GM19463 (cell line): Measurements from ENCODE around the gene PSKH1.
"Not testable (repeated sequence)": the region's sequence is repeated elsewhere in the genome, so short reads cannot be mapped to it uniquely, and the experiment has no call there.

Source experiments
- ATAC-seq: cut with Tn5 transposase; IDR thresholded peaks from one replicate; pipeline ENCODE4 v1.9.1; 2021; ENCODE audit warnings: mild to moderate bottlenecking, moderate library complexity; ENCODE audit not compliant: unreplicated experiment

Gene PSKH1

DNA sequence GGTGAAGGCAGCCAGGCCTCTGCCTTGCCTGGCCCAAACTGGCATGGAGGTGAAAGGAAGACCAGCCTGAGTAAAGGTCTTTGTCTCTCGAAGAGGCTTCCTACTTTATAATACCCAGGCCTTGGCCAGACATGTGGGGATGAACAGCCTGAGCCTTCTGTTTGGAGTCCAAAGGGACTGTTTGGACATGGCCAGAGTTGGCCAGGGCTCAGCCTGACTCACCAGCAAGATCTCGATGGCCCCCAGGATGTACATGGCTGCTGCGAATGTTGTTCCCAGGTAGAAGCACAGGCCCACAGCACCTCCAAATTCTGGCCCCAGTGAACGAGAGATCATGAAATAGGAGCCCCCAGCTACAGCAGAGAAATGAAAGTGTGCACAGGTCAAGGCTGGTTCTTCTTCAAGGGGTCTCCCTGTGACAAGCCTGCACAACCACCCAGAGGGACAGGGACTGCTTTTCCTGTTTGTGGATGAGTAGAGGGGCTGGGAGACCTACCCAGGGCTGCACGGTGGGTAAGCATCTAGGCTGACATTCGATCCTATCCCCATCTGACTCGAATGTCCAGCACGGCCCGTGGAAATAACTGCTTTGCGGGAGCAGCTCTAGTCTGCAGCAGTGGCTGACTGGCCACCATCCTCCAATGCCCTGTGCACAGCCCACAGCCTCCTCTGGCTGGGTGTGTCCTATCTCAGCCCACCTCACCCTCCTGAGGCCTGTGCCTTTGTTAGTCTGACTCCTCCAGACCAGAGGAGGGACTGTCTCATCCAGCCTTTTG, 61.6 kb downstream of the PSKH1 start:
- no peak for ATAC-seq

DNA sequence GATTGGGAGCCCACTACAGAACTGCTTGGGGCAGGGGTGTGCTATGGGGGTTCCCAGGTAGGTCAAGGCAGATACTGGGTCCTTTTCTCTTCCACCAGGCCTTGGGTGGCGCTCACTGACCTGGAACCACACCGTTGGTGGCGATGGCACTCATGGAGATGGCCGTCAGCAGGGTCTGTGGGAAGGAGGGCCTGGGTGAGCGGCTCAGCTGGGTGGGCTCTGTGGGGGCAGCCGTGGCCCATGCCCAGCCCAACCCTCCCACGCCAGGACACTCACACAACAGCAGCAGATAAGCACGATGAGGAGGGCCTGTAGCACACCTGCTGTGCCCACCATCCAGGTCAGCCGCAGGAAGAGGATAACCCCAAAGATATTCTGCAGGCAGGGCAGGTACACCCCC, 64.6 kb downstream of the PSKH1 start:
- ATAC-seq, result no peak

DNA sequence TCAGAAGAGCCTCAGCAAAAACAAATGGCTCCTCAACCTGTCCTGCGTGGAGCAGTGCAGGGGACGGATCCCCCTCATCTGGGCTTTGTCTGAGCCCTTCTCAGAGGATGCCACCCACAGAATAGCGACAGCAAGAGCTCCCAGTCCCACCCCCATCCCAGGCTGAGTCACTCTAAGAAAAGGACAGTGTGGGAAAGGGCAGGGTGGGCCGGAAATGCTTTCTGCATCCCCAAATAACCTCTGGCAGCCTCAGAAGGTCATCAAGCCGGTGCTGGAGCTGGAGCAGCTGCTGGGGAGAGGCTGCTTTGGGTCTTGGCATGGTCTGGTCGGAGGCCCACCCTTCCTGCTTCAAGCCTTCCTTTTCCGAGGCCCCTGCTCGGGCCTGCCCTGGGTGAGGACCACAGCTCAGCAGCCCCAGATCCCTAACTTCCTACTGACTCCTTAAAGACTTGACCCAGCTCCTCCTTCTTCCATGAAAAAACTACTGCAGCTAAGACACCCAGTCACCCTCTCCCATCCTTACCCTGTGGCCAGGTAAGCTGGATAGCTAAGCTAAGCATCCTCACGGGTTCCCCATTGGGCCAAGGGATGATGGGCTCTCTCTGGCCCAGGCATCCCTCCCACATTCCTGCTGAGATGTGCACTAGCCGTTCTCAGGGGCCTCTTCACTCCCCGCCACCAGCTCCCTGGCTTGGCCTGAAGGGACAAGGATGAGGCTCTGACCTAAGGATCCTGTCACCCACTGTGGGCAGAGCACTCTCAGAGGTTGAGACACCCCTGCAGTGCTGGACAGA, 66.7 kb downstream of the PSKH1 start:
- no peak for ATAC-seq

DNA sequence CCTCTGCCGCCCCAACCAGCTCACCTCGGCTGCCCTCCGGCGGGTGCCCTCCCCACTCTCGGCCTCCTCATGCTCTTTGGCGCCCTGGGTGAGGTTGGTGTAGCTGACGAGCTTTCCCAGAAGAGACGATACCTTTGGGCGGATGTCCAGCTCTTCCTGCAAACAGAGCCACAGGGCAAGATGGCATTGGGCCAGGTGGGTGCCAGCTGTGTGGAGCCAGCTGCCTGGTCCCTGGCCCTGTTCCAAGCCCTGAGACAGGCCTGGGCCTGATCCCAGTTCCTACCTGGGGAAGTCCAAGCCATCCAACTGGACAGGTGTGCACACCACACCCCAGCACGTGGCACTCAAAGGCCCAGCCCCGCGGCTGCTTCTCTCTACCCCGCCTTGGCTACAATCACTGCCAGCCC, 68.5 kb downstream of the PSKH1 start:
- ATAC-seq, result no peak

DNA sequence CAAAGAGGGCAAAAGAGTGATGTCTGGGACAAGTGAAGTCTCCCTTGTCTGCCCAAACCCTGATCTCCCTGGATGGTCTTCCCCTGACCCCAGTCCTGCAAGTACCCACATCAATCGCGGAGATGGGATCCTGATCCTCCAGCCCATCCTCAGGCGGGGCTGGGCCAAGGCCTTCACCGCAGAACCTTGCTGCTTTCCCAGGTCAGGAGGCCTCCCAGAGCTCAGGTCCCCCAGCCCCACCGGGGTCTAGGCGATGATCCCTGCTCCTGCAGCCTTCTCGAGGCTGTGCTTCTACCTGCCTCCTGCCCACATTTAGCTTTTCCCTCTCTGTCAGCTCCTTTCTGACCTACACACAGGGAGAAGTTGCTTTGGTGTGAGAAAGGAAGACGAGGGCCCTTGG, 69.1 kb downstream of the PSKH1 start:
- ATAC-seq, result no peak

DNA sequence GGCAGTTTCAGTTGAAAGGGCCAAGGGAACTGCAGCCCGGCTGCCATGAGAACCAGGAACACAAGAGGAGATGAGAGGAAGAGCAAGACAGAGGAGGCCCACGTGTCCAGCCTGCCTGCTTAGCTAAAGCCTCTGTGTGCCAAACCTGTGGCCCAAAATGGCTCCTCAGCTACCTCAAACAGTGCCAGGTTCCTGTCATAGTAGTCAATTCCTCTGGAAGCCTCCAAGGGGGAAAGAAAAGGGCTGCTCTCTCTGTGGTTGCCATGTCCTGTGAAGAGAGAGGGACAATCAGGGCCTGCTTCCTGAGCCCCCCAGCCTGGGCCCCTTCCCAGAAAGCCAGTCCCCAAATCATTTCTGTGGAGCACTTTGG, 70.2 kb downstream of the PSKH1 start:
- no peak for ATAC-seq

DNA sequence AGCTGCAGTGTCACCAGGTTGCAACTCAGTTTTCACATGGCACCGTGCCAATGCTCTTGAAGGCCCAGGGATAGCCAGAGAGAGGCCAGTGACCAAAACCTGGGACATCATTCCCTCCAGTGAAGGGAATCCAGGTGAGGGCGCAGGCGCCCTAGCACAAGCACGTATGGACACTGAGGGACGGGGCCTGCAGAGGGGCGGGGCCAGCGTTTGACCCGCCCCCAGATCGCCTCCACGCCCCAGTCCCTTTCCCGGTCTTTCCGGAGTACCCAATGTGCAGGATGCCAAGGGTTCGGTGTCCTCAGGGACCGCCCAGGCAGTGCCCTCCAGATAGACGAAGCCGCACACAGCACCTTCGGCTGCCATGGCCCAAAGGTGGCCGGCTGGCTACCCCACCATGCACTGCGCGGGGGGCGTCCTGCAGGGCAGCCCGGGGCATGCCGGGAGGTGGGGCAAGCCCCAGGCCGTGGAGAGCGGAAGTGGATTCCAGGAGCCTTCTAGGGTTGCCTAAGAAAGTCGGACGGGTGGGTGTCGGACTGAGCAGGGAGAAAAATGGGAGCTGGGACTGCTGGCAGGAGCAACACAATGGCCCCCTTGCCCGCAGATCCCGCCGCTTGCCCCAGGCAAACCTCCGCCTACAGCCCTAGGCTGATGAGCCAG, 70.7 kb downstream of the PSKH1 start:
- ATAC-seq, result no peak

DNA sequence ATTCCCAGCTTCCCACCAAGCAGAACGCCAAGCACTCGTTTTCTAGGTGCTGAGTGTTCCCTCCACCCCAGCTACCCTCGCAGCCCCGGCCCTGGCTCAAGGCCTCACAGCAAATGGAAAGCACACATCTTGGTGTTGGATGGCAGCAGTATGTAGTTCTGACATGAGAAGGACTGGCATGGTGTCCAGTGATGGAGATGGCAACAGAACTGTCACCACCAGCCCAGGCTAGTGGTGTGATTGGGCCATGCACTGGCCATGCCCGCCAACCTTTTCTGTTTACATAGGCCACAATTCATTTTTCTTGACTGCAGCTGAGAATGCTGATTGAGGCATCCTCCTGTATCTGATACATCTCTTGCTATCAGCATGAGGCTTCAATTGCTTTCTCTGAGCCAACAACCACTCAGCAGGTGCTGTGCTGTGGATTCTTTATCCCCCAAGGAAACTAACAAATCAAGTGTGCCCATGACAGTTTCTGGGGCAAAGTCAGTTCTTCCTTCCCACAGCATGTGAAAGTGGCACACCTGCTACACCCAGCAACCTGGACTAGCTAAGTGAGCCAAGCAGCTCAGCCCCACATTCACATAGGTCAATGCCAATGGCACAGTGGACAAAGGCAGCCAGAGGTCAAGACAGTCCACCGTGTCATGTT, 71.5 kb downstream of the PSKH1 start:
- no peak for ATAC-seq

DNA sequence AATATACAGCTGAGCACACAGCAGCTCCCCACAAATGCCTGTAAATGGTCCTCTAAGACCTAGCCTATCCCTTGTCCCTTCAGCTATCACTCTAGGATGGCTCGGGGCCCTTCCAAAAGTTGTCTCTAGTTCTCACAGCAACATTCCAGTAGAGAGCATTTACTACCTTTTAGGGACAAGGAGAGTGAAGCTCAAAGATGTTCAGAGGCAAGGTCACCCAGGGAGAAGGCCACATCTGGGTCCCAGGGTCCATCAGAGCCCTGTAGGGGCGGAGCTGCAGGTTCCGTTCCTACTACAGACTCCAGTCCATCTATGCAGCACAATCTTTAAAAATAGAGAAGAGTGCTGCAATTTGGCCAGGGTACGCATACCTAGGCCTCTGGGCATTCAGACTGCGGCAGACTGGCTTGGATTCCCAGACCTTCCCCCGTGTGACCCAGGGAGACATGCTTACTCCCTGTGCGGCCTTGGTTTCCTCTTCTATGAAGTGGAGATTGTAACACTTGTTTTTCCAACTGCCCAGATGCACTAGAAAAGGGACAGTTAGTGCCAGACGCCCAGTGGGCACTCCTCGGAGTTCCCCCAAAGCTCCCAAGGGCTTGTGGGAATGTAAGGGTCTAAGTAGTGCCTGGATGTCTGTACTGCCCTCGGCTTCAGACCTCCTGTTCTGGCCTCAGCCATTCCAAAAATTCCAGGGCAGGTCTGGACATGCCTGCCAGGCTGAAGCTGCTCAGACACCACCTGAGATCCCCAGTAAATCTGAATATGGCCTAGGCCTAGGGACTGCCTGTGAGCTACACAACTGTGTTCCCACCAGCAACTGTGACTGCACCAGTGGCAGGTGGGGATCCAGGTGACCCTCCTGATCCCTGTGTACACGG, 72.9 kb downstream of the PSKH1 start:
- ATAC-seq, result no peak

DNA sequence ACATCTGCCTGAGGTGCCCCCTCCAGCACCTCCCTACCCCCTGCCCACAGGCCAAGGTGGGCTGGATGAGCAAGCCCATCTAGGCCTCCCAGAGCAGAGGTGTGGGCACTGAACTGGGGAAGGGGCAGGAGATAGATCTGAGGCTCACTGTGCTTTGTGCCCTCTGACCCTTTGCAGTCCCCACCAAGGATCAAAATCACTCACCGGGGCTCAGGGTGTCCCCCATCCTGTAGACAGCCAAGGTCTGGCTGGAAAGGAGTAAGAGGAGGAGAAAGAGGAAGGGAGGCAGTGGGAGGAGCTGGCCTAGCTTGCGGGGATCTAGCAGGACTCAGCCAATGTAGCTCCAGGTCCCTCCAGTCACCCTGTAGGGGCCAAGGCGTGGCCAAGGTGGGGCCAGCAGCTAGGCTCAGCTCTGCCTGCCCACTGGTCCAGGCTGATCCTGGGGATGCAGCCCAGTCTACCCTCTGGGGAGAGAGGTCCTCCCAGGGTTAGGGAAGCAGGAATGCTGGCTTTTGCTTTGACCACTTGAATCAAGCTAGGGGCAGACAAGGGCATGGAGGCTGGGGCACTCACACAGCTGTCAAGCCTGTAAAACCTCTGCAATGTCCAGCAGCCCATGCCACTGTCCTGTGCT, 73.6 kb downstream of the PSKH1 start:
- no peak for ATAC-seq

DNA sequence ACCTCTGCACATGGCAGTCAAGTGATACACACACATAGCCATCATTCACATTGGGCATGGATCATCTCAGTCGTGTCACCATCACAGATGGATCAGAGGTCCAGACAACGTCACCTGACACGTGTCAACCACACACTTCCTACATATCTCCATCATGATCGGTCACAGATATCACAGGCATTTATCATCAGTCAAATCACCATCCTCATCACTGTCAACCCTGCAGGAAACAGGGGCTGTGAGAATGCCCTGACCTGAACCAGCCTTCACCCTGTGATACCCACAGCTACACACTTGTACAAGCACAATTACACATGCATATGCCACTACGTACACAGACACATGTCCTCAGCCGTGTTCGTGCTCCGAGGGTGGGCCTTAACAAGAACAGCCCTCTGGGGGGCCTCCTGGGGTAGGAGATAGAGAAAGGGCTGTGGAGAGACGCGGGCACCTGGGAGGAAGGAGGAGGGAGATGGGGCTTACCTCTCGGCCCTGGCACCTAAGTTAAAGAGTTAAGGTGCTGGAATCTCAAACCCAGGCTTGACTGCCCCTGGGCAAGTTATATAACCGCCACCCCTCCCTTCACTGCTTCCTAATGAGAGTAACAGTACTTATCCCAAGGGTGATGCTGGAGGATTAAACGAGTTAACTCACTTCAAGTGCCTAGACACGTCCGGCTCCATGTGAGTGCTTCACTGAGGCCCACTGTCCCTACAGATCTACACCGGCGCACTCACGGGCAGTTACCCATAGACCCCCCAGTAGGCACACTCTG, 74.3 kb downstream of the PSKH1 start:
- no peak for ATAC-seq

DNA sequence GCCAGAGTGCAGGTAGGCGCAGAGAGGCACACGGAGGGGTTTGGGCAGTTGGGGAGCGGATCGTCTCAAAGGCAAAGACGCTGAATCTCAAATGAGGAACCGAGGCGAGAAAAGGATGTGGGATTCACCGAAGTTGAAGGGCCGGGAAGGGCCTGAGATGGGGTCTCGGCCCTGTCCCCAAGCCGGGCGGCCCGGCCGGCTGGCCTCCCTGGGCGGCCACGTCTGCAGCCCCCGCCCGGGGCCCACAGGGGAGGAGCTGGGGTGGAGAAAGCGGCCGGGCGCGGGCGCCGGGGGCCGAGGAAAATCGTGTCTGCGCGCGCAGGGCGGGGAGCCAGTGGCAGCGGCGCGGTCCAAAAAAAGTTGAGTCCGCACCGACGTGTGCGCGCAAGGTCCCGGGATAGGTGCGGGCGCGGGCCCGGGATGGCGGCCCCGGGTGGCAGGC, 74.9 kb downstream of the PSKH1 start:
- ATAC-seq, result peak; percentile 26

DNA sequence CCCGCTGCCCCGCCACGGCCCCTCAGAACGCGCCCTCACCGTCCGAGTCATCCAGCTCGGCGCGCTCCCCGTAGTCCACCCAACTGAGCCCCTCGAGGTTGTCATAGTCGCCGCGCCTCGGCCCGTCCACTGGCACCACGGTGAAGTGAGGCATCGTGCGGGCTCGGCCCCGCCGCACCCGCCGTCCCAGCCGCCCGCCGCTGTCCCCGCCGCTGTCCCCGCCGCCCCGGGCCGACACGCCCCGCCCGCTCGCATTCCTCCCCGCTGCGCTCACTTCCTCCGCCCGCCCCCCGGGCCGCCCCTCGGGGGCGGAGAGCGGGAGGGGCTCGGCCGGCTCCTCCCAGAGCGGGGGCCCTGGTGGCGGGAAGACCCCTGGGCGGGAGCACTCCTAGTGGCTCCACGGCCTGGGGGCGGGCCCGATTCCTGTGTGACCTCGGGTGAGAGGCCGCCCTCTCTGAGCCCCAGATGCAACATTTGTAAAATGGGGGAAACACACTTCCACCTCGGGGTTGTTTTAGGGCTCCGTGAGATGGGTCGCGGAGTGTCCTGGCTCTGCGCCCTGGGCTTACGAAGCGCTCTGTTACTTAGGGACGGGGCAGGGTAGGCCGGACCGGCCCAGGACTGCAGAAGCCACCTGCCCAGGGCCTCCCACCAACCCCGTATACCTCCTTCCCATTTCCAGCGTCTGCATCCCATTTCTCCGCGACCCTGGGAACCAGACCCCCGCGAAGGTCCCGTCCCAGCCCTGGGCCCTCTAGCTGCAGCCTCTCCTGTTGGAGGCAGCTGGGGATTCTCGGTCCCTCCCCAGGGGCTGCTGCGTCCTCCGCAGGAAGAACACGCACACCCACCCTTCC, 75.6 kb downstream of the PSKH1 start, which contains the start of gene SLC12A4:
TSS of gene SLC12A4 (minus strand) at position 238 of the 854 bp plus-strand sequence. CDS start at position 154, 84 bp downstream.
- ATAC-seq, result peak; percentile 84

DNA sequence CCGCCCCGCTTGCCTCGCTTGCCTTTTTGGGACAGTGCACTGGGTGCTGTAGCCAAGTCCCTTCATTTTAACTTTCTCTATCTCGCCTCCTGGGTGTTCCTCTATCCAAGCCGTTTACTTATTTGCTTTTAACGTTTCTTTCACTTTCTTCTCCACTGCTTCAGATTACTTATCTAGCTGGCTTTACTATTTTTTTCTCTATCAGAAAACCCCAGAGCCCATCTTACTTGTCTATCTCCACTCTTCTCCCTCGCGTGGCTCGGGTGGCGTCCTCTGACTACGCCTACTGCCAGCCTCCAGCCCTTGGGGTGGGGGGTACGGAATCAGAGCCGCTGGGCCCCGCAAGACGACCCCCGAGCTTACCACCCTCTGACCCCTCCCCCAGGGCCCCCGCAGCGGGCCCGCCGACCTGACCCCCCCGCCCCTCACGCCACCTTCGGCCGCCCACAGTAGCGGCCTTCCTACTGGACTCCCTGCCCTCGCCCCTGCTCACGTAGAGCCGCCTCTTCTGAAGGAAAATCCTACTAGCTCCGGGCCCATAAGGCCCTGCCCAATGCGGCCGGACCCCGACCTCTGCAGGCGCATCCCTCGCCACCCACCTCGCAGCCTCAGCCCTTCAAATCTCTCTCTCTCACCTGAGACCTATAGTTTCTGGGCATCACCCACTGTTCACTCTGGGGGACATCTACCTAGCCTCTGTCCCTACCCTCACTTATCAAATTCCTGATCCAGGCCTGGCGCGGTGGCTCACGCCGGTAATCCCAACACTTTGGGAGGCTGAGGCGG, 76.4 kb downstream of the PSKH1 start:
- no peak for ATAC-seq

DNA sequence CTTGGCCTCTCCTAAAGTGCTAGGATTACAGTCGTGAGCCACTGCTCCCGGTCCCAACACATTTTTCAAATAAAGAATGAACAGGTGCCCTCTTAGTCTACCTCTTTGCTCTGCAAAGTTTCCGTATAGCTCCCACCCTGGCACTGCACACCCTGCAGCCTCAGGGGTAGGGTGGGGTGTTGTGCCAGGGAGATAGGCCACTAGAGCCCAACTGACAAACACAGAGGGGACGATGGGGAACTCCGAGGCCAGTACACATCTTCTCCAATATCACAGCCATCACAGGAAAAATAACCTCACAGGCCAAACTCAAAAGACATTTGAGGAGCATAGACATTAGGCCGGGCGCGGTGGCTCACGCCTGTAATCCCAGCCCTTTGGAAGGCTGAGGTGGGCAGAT, 78.1 kb downstream of the PSKH1 start:
- no peak for ATAC-seq

DNA sequence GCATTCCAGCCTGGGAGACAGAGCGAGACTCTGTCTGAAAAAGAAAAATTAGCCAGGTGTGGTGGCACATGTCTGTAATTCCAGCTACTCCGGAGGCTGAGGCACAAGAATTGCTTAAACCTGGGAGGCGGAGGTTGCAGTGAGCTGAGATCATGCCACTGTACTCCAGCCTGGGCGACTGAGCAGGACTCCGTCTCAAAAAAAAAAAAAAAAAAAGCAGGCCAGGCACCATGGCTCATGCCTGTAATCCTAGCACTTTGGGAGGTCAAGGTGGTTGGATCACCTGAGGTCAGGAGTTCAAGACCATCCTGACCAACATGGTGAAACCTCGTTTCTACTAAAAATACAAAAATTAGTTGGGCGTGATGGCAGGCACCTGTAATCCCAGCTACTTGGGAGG, 79.2 kb downstream of the PSKH1 start:
- ATAC-seq, result not testable (repeated sequence)
